ENCODE measurements around the gene CNPY4. TPM values are rescaled to one million over a fixed set of nuclear protein-coding genes. Genes with fewer than 3 reads are reported as not detected.

CNPY4 gene
- total RNA-seq, 1 donor, result 25.0 TPM

GRCh38 chr7:100157334-100158228 lies 38.1 kb downstream of the CNPY4 start:
- Histone ChIP-seq H3K4me3 (ENCODE audit: insufficient read depth, low read length) (peak overlapping the region; percentile 92), H3K4me1 (ENCODE audit: insufficient read depth, low read length) (peaks cover 17% of the 10 kb centered on the region), H3K27ac (ENCODE audit: low read depth, low read length) (peak overlapping the region; percentile 24), H3K79me2 (ENCODE audit: insufficient read depth, low read length) (peaks cover 39% of the 10 kb centered on the region), H3K36me3 (ENCODE audit: insufficient read depth, low read length) (peaks cover 34% of the 10 kb centered on the region), H2AFZ (ENCODE audit: low read length) (no peak overlapping the region), H4K20me1 (ENCODE audit: insufficient read depth, low read length) (peaks cover 28% of the 10 kb centered on the region), H3K4me2 (ENCODE audit: insufficient read depth, low read length) (peak overlapping the region; percentile 77), H3K9me3 (ENCODE audit: low read depth, low read length) (no peaks in the 10 kb centered on the region), H3K27me3 (ENCODE audit: insufficient read depth, low read length) (no peaks in the 10 kb centered on the region)
- peak; percentile 95 for DNase-seq (ENCODE audit: insufficient read length, low spot score, missing footprints)
- peak; percentile 27 for TF ChIP-seq CTCF (IDR thresholded peaks at IDR 0.05; ENCODE audit: extremely low read depth, low read depth, low read length)

- peaks cover 28% of the 10 kb centered on the region for H4K20me1 ChIP-seq (ENCODE audit: insufficient read depth, low read length)
- peaks cover 26% of the 10 kb centered on the region for H3K36me3 ChIP-seq (ENCODE audit: insufficient read depth, low read length)
- H3K4me2 ChIP-seq (ENCODE audit: insufficient read depth, low read length), result peak within 1 kb of the TSS; percentile 77
- H2AFZ ChIP-seq (ENCODE audit: low read length), result peak within 1 kb of the TSS; percentile 91
- peak within 1 kb of the TSS; percentile 92 for H3K4me3 ChIP-seq (ENCODE audit: insufficient read depth, low read length)
- no peaks in the 10 kb centered on the region for H3K9me3 ChIP-seq (ENCODE audit: low read depth, low read length)
- peak within 1 kb of the TSS; percentile 51 for H3K27ac ChIP-seq (ENCODE audit: low read depth, low read length)
- H3K27me3 ChIP-seq (ENCODE audit: insufficient read depth, low read length), result no peaks in the 10 kb centered on the region
- peaks cover 34% of the 10 kb centered on the region for H3K79me2 ChIP-seq (ENCODE audit: insufficient read depth, low read length)
- no peak for TF ChIP-seq CTCF (IDR thresholded peaks at IDR 0.05; ENCODE audit: extremely low read depth, low read depth, low read length)
- peaks cover 17% of the 10 kb centered on the region for H3K4me1 ChIP-seq (ENCODE audit: insufficient read depth, low read length)
- DNase-seq (ENCODE audit: insufficient read length, low spot score, missing footprints), result peak; percentile 99
Measured at GRCh38 chr7:100158229-100159098, 39.0 kb downstream of the CNPY4 start, which contains the start of gene TRAPPC14. TRAPPC14 (minus strand) TSS chr7:100158723; CDS start chr7:100158499, 224 bp downstream.

GRCh38 chr7:100159099-100159623 lies 39.7 kb downstream of the CNPY4 start:
- Histone ChIP-seq H4K20me1 (ENCODE audit: insufficient read depth, low read length) (peaks cover 24% of the 10 kb centered on the region), H3K27me3 (ENCODE audit: insufficient read depth, low read length) (no peaks in the 10 kb centered on the region), H3K4me2 (ENCODE audit: insufficient read depth, low read length) (peak overlapping the region; percentile 77), H2AFZ (ENCODE audit: low read length) (peak overlapping the region; percentile 91), H3K79me2 (ENCODE audit: insufficient read depth, low read length) (peaks cover 28% of the 10 kb centered on the region), H3K36me3 (ENCODE audit: insufficient read depth, low read length) (peaks cover 22% of the 10 kb centered on the region), H3K4me1 (ENCODE audit: insufficient read depth, low read length) (peaks cover 17% of the 10 kb centered on the region), H3K4me3 (ENCODE audit: insufficient read depth, low read length) (peak overlapping the region; percentile 92), H3K9me3 (ENCODE audit: low read depth, low read length) (no peaks in the 10 kb centered on the region), H3K27ac (ENCODE audit: low read depth, low read length) (peak overlapping the region; percentile 51)
- no peak for TF ChIP-seq CTCF (IDR thresholded peaks at IDR 0.05; ENCODE audit: extremely low read depth, low read depth, low read length)
- DNase-seq (ENCODE audit: insufficient read length, low spot score, missing footprints), result peak; percentile 54

Data from osteoblast (primary cell).